ENCODE measurements around the gene SNRPB.

DNA sequence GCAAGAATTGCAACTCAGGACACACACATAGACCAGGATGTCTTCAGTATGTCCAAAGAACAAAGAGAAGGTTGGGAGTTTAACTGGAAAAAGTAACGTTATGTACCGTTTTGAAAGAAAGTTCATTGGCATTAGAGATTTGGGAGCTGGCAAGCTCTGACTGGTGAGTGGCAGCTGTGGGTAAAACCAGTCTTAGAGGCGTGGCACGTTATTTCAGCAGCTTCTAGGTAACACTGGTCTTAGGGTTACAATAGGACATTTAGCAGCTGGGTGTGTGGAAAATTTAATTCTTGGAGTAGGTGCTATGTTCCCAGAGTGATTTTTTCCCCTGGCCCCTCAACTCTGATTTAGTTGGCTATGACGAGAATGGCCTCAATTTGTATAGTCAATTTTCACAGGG, 19.2 kb downstream of the SNRPB start:
- TF ChIP-seq EZH2 (IDR thresholded peaks at IDR 0.05), result no peak
- no peak for TF ChIP-seq POLR2AphosphoS5 (IDR thresholded peaks at IDR 0.05; ENCODE audit: borderline replicate concordance, low read depth, low read length)
- TF ChIP-seq FOXP2 (optimal IDR thresholded peaks at IDR 0.05; ENCODE audit: control extremely low read depth, extremely low read length, insufficient read depth), result no peak
